Ecto neural progenitor cell (in vitro differentiated cells): ENCODE data around the gene GLCE.
"Not testable (repeated sequence)": the region's sequence is repeated elsewhere in the genome, so short reads cannot be mapped to it uniquely, and the experiment has no call there.

Source experiments
- DNase-seq: peaks from one replicate; pipeline ENCODE4 v3.0.0-alpha.2; 2018; ENCODE audit warnings: low spot score

Gene GLCE

GRCh38 chr15:69275074-69275670 lies 114.7 kb downstream of the GLCE start:
- no peak for DNase-seq

GRCh38 chr15:69275933-69276560 lies 115.6 kb downstream of the GLCE start:
- no peak for DNase-seq

- no peak for DNase-seq
Observed at GRCh38 chr15:69277316-69277715, 116.9 kb downstream of the GLCE start.

- no peak for DNase-seq
Observed at GRCh38 chr15:69279636-69280035, 119.2 kb downstream of the GLCE start.

GRCh38 chr15:69280783-69281182 lies 120.3 kb downstream of the GLCE start:
- DNase-seq, result no peak

GRCh38 chr15:69282104-69282743 lies 121.8 kb downstream of the GLCE start:
- DNase-seq, result no peak

- no peak for DNase-seq
Observed at GRCh38 chr15:69285834-69286233, 125.4 kb downstream of the GLCE start.

- no peak for DNase-seq
Observed at GRCh38 chr15:69288011-69288410, 127.6 kb downstream of the GLCE start.

- DNase-seq, result no peak
Observed at GRCh38 chr15:69288531-69289341, 128.3 kb downstream of the GLCE start.

- DNase-seq, result no peak
Observed at GRCh38 chr15:69289342-69290146, 129.1 kb downstream of the GLCE start.

GRCh38 chr15:69290346-69291164 lies 130.1 kb downstream of the GLCE start:
- DNase-seq, result no peak

- DNase-seq, result not testable (repeated sequence)
Observed at GRCh38 chr15:69291651-69292050, 131.2 kb downstream of the GLCE start.

- no peak for DNase-seq
Observed at GRCh38 chr15:69292826-69293420, 132.5 kb downstream of the GLCE start.

GRCh38 chr15:69293741-69294615 lies 133.5 kb downstream of the GLCE start:
- no peak for DNase-seq

- no peak for DNase-seq
Observed at GRCh38 chr15:69296606-69297005, 136.2 kb downstream of the GLCE start.

- no peak for DNase-seq
Observed at GRCh38 chr15:69297642-69298353, 137.4 kb downstream of the GLCE start.

GRCh38 chr15:69298354-69298696 lies 137.9 kb downstream of the GLCE start:
- no peak for DNase-seq

GRCh38 chr15:69298697-69299441 lies 138.4 kb downstream of the GLCE start, which contains the start of gene PAQR5:
Gene PAQR5 (plus strand): TSS chr15:69298912. CDS start chr15:69360081, 61,169 bp downstream.
- DNase-seq, result peak; percentile 68
